ENCODE data around the gene CIAO1. TPM values are rescaled to one million over a fixed set of nuclear protein-coding genes. Genes with fewer than 3 reads are reported as not detected.

The CIAO1 gene
- total and polyA plus RNA-seq, 2 of the 8 experiments (the other 6 are each of a cell fraction or from before 2014, with no cell fraction given), result 63.7 to 99.2 TPM

- no peak for TF ChIP-seq ATF2 (IDR thresholded peaks at IDR 0.05; ENCODE audit: low read length)
- no peak for TF ChIP-seq MAFK (IDR thresholded peaks at IDR 0.05; ENCODE audit: low read depth, low read length)
- no peak for TF ChIP-seq JUN (IDR thresholded peaks at IDR 0.05; ENCODE audit: low read depth, low read length)
- no peak for TF ChIP-seq SIN3A (conservative IDR thresholded peaks at IDR 0.05 in 1 of 2, IDR thresholded peaks at IDR 0.05 in 1 of 2; ENCODE audit: low read depth in 1 of 2, low read length in 2 of 2)
- no peak for TF ChIP-seq KDM1A (IDR thresholded peaks at IDR 0.05; ENCODE audit: borderline replicate concordance, low read length)
Measured at GRCh38 chr2:96259497-96259921, 6.5 kb upstream of the CIAO1 start (continued).

All from H1 (cell line).